Measurements from ENCODE around the gene ROCK2. TPM values are rescaled to one million over a fixed set of nuclear protein-coding genes. Genes with fewer than 3 reads are reported as not detected.

Gene ROCK2
- total and polyA plus RNA-seq, 2 experiments from 2014 or later = 34.5 to 59.6 TPM

DNA sequence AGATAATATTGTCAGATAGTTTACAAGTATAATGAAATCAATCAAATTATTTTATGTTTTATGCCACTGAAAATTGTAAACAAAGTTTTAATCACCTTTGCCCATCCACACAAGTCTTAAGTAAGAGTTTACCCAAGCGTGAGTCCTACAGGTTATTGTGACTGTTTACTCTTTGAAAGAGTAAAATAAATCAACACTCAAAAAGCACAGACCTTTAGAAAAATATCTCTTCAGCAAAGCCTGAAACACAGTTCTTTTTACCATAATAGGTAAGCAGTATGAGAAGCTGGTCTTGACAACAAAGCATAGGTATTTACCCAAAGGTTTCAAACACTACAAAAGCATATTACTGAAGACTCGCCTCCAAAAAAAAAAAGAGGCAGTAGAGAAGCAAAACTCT, 3.7 kb downstream of the ROCK2 start:
- no peak for DNase-seq (ENCODE audit: low spot score)
- Histone ChIP-seq H3K9me2 (replicated peaks; ENCODE audit: insufficient read depth) (no peaks in the 10 kb centered on the region), H3K27me3 (no peaks in the 10 kb centered on the region), H3K4me1 (ENCODE audit: insufficient read depth) (peaks cover 25% of the 10 kb centered on the region), H4K20me1 (ENCODE audit: insufficient read depth, poor library complexity, severe bottlenecking) (peaks cover 75% of the 10 kb centered on the region), H3K4me3 (no peak overlapping the region), H3K27ac (no peak overlapping the region), H3K4me2 (peak overlapping the region; percentile 89), H3K9me3 (ENCODE audit: low read depth) (no peaks in the 10 kb centered on the region), H3K36me3 (replicated peaks; ENCODE audit: insufficient read depth, low read depth) (no peaks in the 10 kb centered on the region), H2AFZ (no peak overlapping the region), H3K79me2 (peaks cover 83% of the 10 kb centered on the region)
- TF ChIP-seq, protein P1, sequence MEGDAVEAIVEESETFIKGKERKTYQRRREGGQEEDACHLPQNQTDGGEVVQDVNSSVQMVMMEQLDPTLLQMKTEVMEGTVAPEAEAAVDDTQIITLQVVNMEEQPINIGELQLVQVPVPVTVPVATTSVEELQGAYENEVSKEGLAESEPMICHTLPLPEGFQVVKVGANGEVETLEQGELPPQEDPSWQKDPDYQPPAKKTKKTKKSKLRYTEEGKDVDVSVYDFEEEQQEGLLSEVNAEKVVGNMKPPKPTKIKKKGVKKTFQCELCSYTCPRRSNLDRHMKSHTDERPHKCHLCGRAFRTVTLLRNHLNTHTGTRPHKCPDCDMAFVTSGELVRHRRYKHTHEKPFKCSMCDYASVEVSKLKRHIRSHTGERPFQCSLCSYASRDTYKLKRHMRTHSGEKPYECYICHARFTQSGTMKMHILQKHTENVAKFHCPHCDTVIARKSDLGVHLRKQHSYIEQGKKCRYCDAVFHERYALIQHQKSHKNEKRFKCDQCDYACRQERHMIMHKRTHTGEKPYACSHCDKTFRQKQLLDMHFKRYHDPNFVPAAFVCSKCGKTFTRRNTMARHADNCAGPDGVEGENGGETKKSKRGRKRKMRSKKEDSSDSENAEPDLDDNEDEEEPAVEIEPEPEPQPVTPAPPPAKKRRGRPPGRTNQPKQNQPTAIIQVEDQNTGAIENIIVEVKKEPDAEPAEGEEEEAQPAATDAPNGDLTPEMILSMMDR (IDR thresholded peaks at IDR 0.05; ENCODE audit: poor library complexity) = no peak
- no peak for TF ChIP-seq EZH2phosphoT487 (IDR thresholded peaks at IDR 0.05; ENCODE audit: low read depth, severe bottlenecking, unreplicated experiment)
- 50% methylated on average over 2 of the region's 2 CpGs for WGBS (ENCODE audit: low lambda C conversion rate, missing lambda C conversion rate)

DNA sequence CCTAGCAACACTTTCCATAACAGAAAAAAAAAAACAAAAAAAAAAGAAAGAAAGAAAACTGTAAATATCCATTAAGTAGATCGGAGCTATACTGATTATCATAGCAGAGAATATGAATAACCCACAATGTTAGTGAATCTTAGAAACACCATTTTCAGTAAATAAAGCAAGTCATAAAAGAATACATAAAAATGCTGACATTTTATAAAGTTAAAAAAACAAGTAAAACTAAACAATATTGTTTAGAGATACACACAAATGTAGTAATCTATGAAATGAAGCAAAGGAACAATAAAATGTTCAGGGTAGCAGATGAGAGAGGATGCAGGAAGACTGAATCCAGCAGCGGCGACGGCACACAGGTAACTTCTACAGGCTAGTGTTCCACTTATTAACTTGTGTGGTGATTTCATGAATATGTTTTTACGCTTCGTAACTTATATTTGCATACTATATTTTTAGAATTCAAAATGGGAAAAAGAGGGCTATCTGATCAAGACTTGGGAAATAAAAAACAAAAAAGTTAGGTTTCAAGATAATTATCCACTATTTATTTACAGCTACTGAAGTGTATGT, 4.8 kb downstream of the ROCK2 start:
- peaks cover 94% of the 10 kb centered on the region for H3K79me2 ChIP-seq
- no peaks in the 10 kb centered on the region for H3K36me3 ChIP-seq (replicated peaks; ENCODE audit: insufficient read depth, low read depth)
- WGBS (ENCODE audit: low lambda C conversion rate, missing lambda C conversion rate) = 92% methylated on average over 6 of the region's 6 CpGs
- no peaks in the 10 kb centered on the region for H3K9me3 ChIP-seq (ENCODE audit: low read depth)
- peaks cover 86% of the 10 kb centered on the region for H4K20me1 ChIP-seq (ENCODE audit: insufficient read depth, poor library complexity, severe bottlenecking)
- H3K4me1 ChIP-seq (ENCODE audit: insufficient read depth) = peaks cover 22% of the 10 kb centered on the region
- H3K27ac ChIP-seq = no peak overlapping the region
- H3K9me2 ChIP-seq (replicated peaks; ENCODE audit: insufficient read depth) = no peaks in the 10 kb centered on the region
- H3K4me3 ChIP-seq = no peak overlapping the region
- no peak overlapping the region for H2AFZ ChIP-seq
- DNase-seq (ENCODE audit: low spot score) = no peak
- TF ChIP-seq, protein P1 (IDR thresholded peaks at IDR 0.05; ENCODE audit: poor library complexity) = no peak
- TF ChIP-seq EZH2phosphoT487 (IDR thresholded peaks at IDR 0.05; ENCODE audit: low read depth, severe bottlenecking, unreplicated experiment) = no peak
- TF ChIP-seq EZH2 (IDR thresholded peaks at IDR 0.05; ENCODE audit: borderline replicate concordance) = no peak
- no peak overlapping the region for H3K4me2 ChIP-seq
- H3K27me3 ChIP-seq = no peaks in the 10 kb centered on the region

DNA sequence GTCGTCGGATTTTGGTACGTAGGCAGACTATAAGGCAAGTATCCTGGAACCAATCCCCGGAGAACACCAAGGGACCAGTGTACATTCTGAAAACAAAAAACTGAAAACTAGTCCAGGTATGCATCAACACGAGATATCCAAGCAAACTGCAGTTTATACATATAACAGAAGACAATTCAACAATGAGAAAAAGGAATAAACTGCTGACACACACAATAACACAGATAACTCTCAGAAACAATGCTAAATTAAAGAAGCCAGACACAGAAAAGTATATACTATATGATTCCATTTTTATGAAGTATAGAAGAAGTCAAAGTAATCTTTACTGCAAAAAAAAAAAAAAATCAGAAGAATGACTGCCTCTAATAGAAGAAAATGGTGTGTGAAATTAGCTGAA, 5.9 kb downstream of the ROCK2 start:
- Histone ChIP-seq H3K79me2 (peaks cover 100% of the 10 kb centered on the region), H3K4me2 (no peak overlapping the region), H2AFZ (no peak overlapping the region), H3K9me3 (ENCODE audit: low read depth) (no peaks in the 10 kb centered on the region), H3K4me3 (no peak overlapping the region), H3K27me3 (no peaks in the 10 kb centered on the region), H3K4me1 (ENCODE audit: insufficient read depth) (peaks cover 22% of the 10 kb centered on the region), H3K36me3 (replicated peaks; ENCODE audit: insufficient read depth, low read depth) (no peaks in the 10 kb centered on the region), H4K20me1 (ENCODE audit: insufficient read depth, poor library complexity, severe bottlenecking) (peaks cover 96% of the 10 kb centered on the region), H3K9me2 (replicated peaks; ENCODE audit: insufficient read depth) (no peaks in the 10 kb centered on the region), H3K27ac (no peak overlapping the region)
- TF ChIP-seq EZH2phosphoT487 (IDR thresholded peaks at IDR 0.05; ENCODE audit: low read depth, severe bottlenecking, unreplicated experiment) (no peak), EZH2 (IDR thresholded peaks at IDR 0.05; ENCODE audit: borderline replicate concordance) (no peak)
- TF ChIP-seq, protein P1 (IDR thresholded peaks at IDR 0.05; ENCODE audit: poor library complexity) = no peak
- DNase-seq (ENCODE audit: low spot score) = no peak
- 94% methylated on average over 5 of the region's 5 CpGs for WGBS (ENCODE audit: low lambda C conversion rate, missing lambda C conversion rate)
